Measurements from ENCODE around the gene YIF1B. TPM values are rescaled to one million over a fixed set of nuclear protein-coding genes. Genes with fewer than 3 reads are reported as not detected.
A peak's percentile ranks its signal among the peaks of the same experiment; 100 is the strongest.

The YIF1B gene
- total RNA-seq, 2 experiments from 2014 or later, result 56.0 to 61.1 TPM

GRCh38 chr19:38326591-38326990, 10.8 kb upstream of the YIF1B start:
- CTCF ChIA-PET, result no interaction called here
- Mint-ChIP-seq H3K4me1 (ENCODE audit: low read depth) (peaks cover 1% of the 10 kb centered on the region), H3K27ac (no peak overlapping the region), H3K9me3 (no peaks in the 10 kb centered on the region), H3K27me3 (ENCODE audit: low read depth) (no peaks in the 10 kb centered on the region), H3K4me3 (no peak overlapping the region), H3K36me3 (ENCODE audit: low read depth) (peaks cover 15% of the 10 kb centered on the region)
- intact Hi-C loops (cut with micrococcal nuclease), result no loop called here
- DNase-seq, result no peak

- Mint-ChIP-seq H3K9me3 (no peaks in the 10 kb centered on the region), H3K27ac (no peak overlapping the region), H3K4me3 (no peak overlapping the region), H3K4me1 (ENCODE audit: low read depth) (peaks cover 14% of the 10 kb centered on the region), H3K27me3 (ENCODE audit: low read depth) (no peaks in the 10 kb centered on the region), H3K36me3 (ENCODE audit: low read depth) (peaks cover 13% of the 10 kb centered on the region)
- intact Hi-C loops (cut with micrococcal nuclease), result no loop called here
- CTCF ChIA-PET, result no interaction called here
- DNase-seq, result no peak
Measured at GRCh38 chr19:38324431-38324830, 8.7 kb upstream of the YIF1B start.

- no peak for DNase-seq
- CTCF ChIA-PET, result no interaction called here
- no peaks in the 10 kb centered on the region for H3K27me3 Mint-ChIP-seq (ENCODE audit: low read depth)
Measured at GRCh38 chr19:38323291-38323690, 7.5 kb upstream of the YIF1B start.

GRCh38 chr19:38321646-38322196, 6.0 kb upstream of the YIF1B start:
- CTCF ChIA-PET, result no interaction called here
- DNase-seq, result no peak
- intact Hi-C loops (cut with micrococcal nuclease), result no loop called here
- Mint-ChIP-seq H3K27ac (no peak overlapping the region), H3K27me3 (ENCODE audit: low read depth) (no peaks in the 10 kb centered on the region), H3K9me3 (no peaks in the 10 kb centered on the region), H3K36me3 (ENCODE audit: low read depth) (peaks cover 7% of the 10 kb centered on the region), H3K4me3 (no peak overlapping the region), H3K4me1 (ENCODE audit: low read depth) (peaks cover 37% of the 10 kb centered on the region)

More at GRCh38 chr19:38323291-38323690, 7.5 kb upstream of the YIF1B start:
- Mint-ChIP-seq H3K4me3 (no peak overlapping the region), H3K36me3 (ENCODE audit: low read depth) (peaks cover 12% of the 10 kb centered on the region), H3K27ac (no peak overlapping the region), H3K4me1 (ENCODE audit: low read depth) (peaks cover 26% of the 10 kb centered on the region), H3K9me3 (no peaks in the 10 kb centered on the region)
- intact Hi-C loops (cut with micrococcal nuclease), result no loop called here

GRCh38 chr19:38320969-38321339, 5.2 kb upstream of the YIF1B start:
- Mint-ChIP-seq H3K27ac (no peak overlapping the region), H3K4me3 (peak overlapping the region; percentile 81), H3K4me1 (ENCODE audit: low read depth) (peaks cover 41% of the 10 kb centered on the region), H3K36me3 (ENCODE audit: low read depth) (peaks cover 7% of the 10 kb centered on the region), H3K27me3 (ENCODE audit: low read depth) (no peaks in the 10 kb centered on the region), H3K9me3 (no peaks in the 10 kb centered on the region)
- intact Hi-C loops (cut with micrococcal nuclease), result no loop called here
- CTCF ChIA-PET, result interaction anchor here (0.7 kb wide), 3 partner anchors 11 to 82 kb away, joined by 3 to 4 read pairs (median 3); no protein-coding TSS in a partner anchor
- no peak for DNase-seq

GRCh38 chr19:38319421-38320258, 3.9 kb upstream of the YIF1B start, which contains the start of gene KCNK6:
Gene KCNK6, plus strand, starts transcription at chr19:38319845. Its CDS starts 106 bp downstream, at chr19:38319951.
- peak within 1 kb of the TSS; percentile 36 for H3K27ac Mint-ChIP-seq
- no peaks in the 10 kb centered on the region for H3K27me3 Mint-ChIP-seq (ENCODE audit: low read depth)
- H3K9me3 Mint-ChIP-seq, result no peaks in the 10 kb centered on the region
- H3K4me1 Mint-ChIP-seq (ENCODE audit: low read depth), result peaks cover 46% of the 10 kb centered on the region
- peak; percentile 55 for DNase-seq
- H3K4me3 Mint-ChIP-seq, result peak within 1 kb of the TSS; percentile 81
- CTCF ChIA-PET, result interaction anchor here (1.0 to 1.6 kb wide), 3 partner anchors 75 to 417 kb away, joined by 3 to 5 read pairs (median 3); partner anchors contain the start of gene FAM98C
- intact Hi-C loops (cut with micrococcal nuclease), result loop anchor here (5.0 to 10.0 kb wide), 6 partner anchors 77 to 1005 kb away; partner anchors contain the start of genes ECH1, EIF3K, MAP4K1 and SIPA1L3
- H3K36me3 Mint-ChIP-seq (ENCODE audit: low read depth), result peaks cover 3% of the 10 kb centered on the region

GRCh38 chr19:38318660-38319059, 2.9 kb upstream of the YIF1B start:
- Mint-ChIP-seq H3K36me3 (ENCODE audit: low read depth) (no peaks in the 10 kb centered on the region), H3K4me3 (peak overlapping the region; percentile 81), H3K27ac (peak overlapping the region; percentile 36), H3K4me1 (ENCODE audit: low read depth) (peaks cover 49% of the 10 kb centered on the region), H3K27me3 (ENCODE audit: low read depth) (no peaks in the 10 kb centered on the region), H3K9me3 (no peaks in the 10 kb centered on the region)
- intact Hi-C loops (cut with micrococcal nuclease), result loop anchor here (5.0 to 10.0 kb wide), 6 partner anchors 76 to 1004 kb away; partner anchors contain the start of genes ECH1, EIF3K, MAP4K1 and SIPA1L3
- DNase-seq, result no peak
- CTCF ChIA-PET, result interaction anchor here (0.5 to 1.6 kb wide), 6 partner anchors 74 to 416 kb away, joined by 3 to 5 read pairs (median 3); partner anchors contain the start of gene FAM98C

GRCh38 chr19:38317104-38317612, 1.4 kb upstream of the YIF1B start:
- no peaks in the 10 kb centered on the region for H3K27me3 Mint-ChIP-seq (ENCODE audit: low read depth)
- intact Hi-C loops (cut with micrococcal nuclease), result loop anchor here (5.0 to 10.0 kb wide), 6 partner anchors 75 to 1002 kb away; partner anchors contain the start of genes ECH1, EIF3K, MAP4K1 and SIPA1L3
- no peaks in the 10 kb centered on the region for H3K36me3 Mint-ChIP-seq (ENCODE audit: low read depth)
- no peaks in the 10 kb centered on the region for H3K9me3 Mint-ChIP-seq
- CTCF ChIA-PET, result no interaction called here
- peak; percentile 54 for DNase-seq
- peak overlapping the region; percentile 89 for H3K4me3 Mint-ChIP-seq
- H3K27ac Mint-ChIP-seq, result peak overlapping the region; percentile 92
- H3K4me1 Mint-ChIP-seq (ENCODE audit: low read depth), result peaks cover 57% of the 10 kb centered on the region

GRCh38 chr19:38316477-38317067, 825 bp upstream of the YIF1B start:
- no peak for DNase-seq
- Mint-ChIP-seq H3K4me3 (peak overlapping the region; percentile 89), H3K36me3 (ENCODE audit: low read depth) (no peaks in the 10 kb centered on the region), H3K27ac (peak overlapping the region; percentile 92), H3K9me3 (no peaks in the 10 kb centered on the region), H3K4me1 (ENCODE audit: low read depth) (peaks cover 55% of the 10 kb centered on the region), H3K27me3 (ENCODE audit: low read depth) (no peaks in the 10 kb centered on the region)
- CTCF ChIA-PET, result no interaction called here
- intact Hi-C loops (cut with micrococcal nuclease), result loop anchor here (1.0 to 10.0 kb wide), 9 partner anchors 19 to 1002 kb away; partner anchors contain the start of genes CATSPERG, ECH1, EIF3K and MAP4K1

- Mint-ChIP-seq H3K4me1 (ENCODE audit: low read depth) (peaks cover 16% of the 10 kb centered on the region), H3K36me3 (ENCODE audit: low read depth) (peaks cover 6% of the 10 kb centered on the region), H3K27me3 (ENCODE audit: low read depth) (no peaks in the 10 kb centered on the region), H3K9me3 (no peaks in the 10 kb centered on the region), H3K27ac (no peak overlapping the region), H3K4me3 (no peak overlapping the region)
- DNase-seq, result no peak
- CTCF ChIA-PET, result interaction anchor here (2.9 kb wide), 1 partner anchor 67 kb away, joined by 10 read pairs; no protein-coding TSS in a partner anchor
- intact Hi-C loops (cut with micrococcal nuclease), result loop anchor here (10.0 kb wide), 2 partner anchors 524 to 996 kb away; partner anchors contain the start of gene ECH1
Measured at GRCh38 chr19:38310986-38311385, 4.8 kb downstream of the YIF1B start.

GRCh38 chr19:38310279-38310670, 5.5 kb downstream of the YIF1B start:
- CTCF ChIA-PET, result interaction anchor here (0.8 to 2.9 kb wide), 2 partner anchors 10 to 66 kb away, joined by 3 to 10 read pairs; no protein-coding TSS in a partner anchor
- intact Hi-C loops (cut with micrococcal nuclease), result loop anchor here (10.0 kb wide), 2 partner anchors 525 to 995 kb away; partner anchors contain the start of gene ECH1
- DNase-seq, result no peak
- Mint-ChIP-seq H3K4me1 (ENCODE audit: low read depth) (peaks cover 16% of the 10 kb centered on the region), H3K36me3 (ENCODE audit: low read depth) (peaks cover 6% of the 10 kb centered on the region), H3K27ac (no peak overlapping the region), H3K4me3 (no peak overlapping the region), H3K9me3 (no peaks in the 10 kb centered on the region), H3K27me3 (ENCODE audit: low read depth) (no peaks in the 10 kb centered on the region)
